Stimulated activated CD8-positive, alpha-beta memory T cell treated with anti-CD3 and anti-CD28 coated beads, Interleukin-7, amount 100 ng/mL, for 24 hours (primary cell): ENCODE measurements around the gene MVB12B.
"Not testable (repeated sequence)": the region's sequence is repeated elsewhere in the genome, so short reads cannot be mapped to it uniquely, and the experiment has no call there.

Experiments
- DNase-seq: peaks from one replicate; pipeline ENCODE4 v3.0.0-alpha.2; 2020; ENCODE audit warnings: low read depth

The MVB12B gene

DNA sequence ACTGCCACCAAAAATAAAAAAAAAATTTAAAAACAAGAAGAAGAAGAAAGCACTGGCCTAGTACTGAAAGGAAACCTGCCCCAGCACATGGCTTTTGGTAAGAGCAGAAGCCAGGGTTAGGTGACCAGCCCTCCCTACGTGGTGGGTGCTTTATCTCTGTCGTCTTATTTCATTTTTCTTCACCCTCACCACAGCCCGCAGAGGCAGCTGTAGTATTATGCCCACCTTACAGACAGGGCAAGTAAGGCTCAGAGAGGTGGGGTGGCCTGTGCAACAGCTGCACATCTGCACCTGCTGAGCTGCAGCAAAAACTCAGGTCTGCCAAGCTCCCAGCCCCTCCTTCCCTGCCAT is 146.3 kb downstream of the MVB12B start:
- DNase-seq: no peak

DNA sequence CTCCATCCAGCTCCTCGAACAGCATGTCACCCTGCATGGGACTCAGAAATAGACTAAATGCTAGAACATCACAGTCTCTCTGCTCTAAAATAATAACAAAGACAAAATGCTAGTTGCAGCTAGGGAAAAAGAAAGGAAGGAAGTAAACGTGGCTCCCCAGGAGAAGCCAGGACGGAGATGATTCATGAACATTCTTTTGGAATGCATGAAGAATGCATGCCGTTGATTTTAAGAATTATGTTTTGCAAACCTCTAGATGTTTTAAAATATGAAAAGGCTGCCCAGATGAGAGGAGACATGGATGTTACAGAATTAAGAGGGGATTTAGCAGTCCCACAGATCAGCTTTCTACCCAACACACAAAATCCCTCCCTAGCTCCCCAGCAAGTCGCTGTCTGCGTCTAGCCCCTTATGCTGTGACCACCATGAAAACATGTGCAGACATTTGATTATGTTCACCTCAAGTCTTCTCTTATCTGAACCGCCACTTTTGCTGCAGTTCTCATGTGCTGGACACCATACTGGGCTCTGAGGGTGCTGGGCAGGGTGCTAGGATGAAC is 147.7 kb downstream of the MVB12B start:
- DNase-seq: no peak

DNA sequence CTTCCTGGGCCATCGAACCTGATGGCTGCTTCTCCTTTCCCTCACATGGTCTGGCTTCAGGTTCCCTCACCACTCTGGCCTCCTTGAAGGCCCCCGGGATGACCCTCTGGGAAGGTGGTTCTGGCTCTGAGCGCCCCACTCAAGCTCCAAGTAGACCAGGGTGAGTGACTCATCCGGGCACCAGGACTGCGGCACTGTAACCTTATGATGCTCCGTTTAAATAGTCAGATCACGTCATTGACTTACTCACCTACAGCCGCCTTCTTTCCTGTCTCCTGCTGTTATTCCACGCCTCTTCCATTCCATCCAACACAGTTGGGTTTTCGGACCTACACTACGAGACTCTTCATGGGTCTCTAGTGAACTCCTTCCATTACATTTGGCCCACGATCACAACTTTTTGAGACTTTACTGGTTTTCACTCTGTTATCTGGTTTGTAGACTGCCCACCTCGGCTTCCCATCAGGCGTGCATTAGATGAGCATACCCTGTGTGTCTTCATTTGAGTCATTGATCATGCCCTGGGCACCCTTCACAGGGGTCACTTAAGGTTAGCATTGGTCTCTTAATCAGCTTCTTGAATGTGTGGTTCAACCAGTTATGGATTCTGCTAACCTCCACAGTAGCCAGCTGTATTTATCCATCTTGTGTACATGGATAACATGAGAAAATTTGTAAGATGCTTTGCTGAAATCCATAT is 148.3 kb downstream of the MVB12B start:
- DNase-seq: no peak

DNA sequence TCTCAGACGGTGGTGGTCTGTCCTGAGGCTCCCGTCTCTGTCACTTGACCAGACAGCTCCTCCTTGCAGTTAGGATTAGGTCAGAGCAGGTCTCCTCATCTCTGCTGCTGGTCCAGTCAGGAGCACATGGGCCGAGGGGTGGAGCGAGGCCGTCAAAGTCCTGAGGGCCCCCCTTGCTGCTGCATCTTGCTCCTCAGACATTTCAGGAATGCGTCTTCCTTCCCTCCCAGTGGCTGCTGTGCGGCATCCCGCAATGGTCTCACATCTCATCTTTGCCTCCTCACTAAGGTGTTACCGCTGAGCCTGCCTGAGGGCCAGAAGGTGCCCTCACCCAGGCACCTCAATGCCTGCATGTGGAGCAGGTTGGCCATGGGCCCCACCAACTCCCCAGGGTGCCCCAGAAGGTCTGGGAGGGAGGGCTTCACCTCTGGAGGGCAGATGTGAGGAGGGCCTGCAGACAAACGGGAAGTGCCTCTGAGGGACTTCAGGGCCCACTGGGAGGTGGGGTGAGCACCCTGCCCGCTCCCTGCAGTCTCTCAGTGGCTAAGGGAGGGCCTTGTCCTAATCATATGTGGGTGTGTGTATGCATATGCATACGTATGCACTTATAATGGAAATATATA is 149.4 kb downstream of the MVB12B start:
- DNase-seq: no peak

DNA sequence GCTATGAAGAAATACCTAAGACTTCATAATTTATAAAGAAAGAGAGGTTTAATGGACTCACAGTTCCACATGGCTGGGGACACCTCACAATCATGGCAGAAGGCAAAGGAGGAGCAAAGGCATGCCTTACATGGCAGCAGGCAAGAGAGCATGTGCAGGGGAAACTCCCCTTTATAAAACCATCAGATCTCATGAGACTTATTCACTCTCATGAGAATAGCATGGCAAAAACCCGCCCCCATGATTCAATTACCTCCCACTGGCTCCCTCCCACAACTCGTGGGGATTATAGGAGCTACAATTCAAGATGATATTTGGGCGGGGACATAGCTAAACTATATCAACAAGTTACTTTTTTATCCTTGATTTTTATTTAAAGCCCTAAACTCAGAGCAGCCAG is 150.8 kb downstream of the MVB12B start:
- not testable (repeated sequence) for DNase-seq

DNA sequence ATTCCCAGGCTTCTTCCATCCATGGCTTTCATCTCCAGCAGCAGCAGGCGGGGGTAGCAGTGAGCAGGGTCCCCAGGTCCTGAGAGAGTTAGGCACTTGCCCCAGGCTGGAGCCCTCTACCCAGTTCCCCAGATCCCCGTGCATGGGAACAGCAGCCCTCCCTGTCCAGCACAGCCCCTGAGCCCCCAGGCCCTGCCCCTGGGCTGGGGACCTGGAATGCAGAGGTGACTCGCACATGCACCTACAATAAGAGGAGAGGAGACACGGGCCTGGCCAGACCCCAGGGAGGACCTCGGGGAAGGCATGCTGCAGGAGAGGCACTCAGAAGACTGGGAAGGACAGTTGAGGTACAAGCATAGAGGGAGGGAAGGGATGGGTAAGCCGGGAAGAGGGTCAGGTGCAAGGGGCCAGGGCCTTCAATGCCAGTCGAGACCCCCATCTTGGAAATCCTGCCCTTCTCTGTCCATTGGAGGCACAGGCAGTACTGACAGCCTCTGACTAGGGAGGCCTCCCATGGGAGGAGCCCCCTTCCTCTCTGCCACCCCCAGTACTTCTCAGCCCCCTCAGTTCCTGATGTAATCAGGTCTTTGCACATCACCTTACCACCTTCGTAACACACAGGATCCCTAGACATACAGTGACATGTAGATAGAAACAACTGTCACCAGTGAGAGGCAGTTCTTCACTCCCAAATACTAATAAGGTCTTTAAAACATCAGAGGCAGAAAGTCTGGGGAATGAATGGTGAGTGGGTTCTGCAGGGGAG is 151.8 kb downstream of the MVB12B start:
- no peak for DNase-seq

DNA sequence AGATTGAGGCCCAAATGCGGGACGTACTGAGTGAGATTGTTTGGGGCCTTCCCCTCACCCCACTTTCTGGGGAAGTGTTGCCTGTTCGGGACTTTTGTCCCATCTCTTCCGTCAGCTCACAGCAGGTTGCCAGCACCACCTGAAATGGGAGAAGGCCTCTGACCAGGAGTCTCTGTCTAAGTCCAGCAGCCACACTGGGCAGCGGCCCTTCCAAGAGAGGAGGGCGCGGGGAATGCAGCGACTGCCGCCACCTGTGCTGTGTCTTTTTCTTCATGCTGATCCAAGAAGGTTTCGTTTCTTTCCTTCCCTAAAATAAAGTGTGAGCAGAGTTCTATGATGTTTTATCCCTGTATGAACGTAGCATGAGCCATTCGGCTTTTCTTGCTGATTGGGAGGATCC is 152.9 kb downstream of the MVB12B start:
- DNase-seq: no peak

DNA sequence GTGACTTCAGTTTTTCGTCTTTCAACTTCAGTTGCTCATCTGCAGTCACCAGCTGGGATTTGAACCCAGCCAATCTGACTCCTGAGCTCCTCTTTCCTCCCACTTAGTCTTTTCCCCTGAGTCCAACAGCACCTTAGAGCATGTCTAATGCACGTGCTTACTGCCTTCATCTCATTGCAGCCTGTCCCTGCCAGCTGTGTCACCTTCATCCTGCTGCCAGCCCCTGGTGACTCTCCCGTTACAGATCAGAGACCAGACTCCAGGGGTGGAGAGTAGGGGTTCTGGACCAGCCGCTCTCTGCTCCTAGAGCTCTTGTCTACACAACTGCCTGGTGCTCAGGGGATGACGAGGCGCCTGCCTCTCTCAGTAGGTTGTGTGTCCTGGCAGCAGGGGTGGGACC is 154.2 kb downstream of the MVB12B start:
- no peak for DNase-seq

DNA sequence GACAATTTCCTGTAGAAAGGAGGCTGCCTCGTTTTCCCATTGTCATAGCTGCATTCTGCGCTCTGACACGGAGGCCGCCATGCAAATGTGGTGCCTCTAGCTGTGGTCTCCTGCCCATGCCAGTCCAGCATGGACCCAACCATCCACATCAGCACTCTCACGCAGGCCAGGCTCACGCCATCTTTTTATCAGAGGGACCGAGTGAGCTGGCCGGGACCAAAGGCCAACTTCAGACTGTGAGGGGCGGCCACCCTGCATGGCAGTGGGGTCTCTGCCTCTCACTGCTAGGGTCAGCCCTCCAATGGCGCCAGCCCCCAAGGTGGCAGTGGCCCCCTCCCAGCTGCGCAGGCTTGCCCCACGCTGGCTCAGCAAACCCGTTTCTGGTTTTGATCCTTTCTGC is 155.2 kb downstream of the MVB12B start:
- DNase-seq: no peak

DNA sequence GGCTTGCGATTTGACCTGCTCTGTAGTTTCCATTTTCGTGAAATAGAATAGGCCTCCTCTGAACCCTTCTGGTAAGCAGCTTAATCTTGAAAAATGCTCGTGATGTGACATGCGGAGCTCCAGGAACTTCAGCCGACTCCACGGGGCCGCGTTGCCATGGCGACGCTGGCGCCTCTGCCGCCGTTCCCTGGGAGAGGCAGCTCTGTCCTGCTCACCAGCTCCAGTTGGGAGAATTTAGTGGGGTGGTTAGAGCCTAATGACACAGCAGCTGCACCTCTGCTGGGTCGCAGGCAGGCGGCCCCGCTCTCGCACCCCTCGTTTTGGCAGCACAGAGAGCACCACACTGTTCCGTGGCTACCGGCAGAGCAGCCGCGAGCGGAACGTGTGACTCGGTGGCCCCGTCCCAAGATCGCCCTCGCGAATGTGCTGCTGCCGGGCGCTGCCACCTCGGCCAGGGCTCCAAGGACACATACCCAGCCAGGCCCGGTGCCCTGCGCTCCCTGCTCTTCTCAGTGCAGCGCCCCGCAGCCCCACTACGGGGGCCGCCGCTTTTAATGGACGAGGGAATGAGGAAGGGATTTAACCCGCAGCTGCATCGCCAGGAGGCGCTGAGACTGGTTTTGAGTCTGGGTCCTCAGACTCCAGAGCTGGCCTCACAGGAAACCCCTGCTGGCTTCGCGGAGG is 155.9 kb downstream of the MVB12B start:
- DNase-seq: no peak

DNA sequence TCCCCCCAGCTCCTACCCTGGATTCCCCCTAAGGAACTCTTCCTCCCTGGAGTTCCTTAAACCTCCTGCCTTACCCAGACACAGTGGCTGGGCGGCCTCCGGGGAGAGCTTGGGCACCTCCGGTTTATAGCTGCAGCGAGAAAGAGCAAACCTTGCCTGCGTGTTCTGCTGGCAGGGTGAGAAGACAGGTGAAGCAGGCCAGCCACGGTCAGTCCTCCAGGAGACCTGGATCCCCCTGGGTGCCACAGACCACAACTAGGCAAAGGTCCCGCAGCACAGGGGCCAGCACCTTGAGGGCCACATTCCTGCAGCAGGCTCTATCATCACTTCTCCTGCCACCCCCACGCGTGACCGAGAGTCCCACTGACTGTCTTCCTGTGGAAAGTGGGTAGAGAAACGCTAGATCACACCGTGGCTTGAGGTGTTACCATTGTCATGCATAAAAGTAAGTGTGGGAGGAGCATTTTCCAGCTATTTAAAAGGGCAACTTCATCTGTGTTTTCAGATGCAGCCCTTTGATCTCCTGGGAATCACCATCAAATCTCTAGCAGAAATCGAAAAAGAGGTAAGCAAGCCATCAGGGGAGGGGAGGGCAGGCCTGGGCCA is 156.9 kb downstream of the MVB12B start:
- DNase-seq: no peak

DNA sequence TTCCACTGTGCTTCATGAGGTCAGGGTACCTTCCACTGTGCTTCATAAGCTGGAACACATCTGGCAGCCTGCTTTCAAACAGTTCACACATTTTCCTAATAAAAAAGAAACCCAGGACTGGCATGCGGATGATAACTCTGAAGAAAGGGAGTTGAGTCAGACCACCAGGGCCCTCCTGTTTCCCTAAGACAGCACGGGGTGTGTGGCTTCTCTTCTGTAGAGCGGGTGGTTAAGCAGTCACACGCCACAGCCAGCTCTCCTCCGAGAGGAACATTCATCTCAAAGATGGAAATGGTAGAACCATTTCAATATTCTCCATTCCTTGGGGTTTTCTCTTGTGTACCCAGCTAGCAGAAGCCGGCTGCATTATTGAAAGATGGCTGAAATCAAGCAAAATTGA is 159.0 kb downstream of the MVB12B start:
- DNase-seq: no peak

DNA sequence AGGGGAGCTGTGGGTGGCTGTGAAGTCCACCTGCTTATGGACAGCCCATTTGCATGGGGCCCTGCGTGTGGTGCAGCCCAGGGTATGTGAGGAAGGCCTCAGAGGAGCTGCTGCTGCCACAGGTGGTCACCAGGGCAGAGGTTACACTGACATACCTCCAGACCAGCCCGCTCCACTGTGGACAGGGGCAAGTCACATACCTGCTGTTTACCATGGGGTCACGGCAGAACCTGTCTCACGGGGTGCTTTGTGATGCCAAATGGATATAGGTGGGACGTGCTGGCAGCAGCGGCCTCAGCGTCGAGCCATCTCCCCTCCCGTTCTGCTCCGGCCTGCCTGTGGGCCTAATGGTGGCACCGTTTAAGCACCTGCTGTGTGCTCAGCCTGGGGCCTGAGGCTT is 159.6 kb downstream of the MVB12B start:
- no peak for DNase-seq

DNA sequence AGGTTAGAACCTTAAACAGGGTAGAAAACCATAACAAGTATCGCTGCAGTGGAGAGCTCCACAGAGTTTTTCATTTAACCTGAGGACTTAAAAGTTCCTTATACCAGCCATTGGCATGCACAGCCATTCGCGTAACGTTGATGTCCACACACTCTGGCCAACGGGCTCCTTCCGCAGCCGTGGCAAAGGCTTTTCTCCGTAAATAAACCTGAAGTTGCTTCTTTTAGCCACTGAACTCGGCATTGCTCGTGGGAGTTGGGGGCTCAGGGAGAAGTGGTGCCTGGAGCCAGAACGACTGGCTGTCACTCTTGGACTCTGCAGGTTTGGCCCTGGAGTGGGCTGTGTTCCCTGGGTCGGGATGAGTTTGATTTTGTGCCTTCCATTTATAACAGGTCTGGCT is 161.2 kb downstream of the MVB12B start:
- no peak for DNase-seq

DNA sequence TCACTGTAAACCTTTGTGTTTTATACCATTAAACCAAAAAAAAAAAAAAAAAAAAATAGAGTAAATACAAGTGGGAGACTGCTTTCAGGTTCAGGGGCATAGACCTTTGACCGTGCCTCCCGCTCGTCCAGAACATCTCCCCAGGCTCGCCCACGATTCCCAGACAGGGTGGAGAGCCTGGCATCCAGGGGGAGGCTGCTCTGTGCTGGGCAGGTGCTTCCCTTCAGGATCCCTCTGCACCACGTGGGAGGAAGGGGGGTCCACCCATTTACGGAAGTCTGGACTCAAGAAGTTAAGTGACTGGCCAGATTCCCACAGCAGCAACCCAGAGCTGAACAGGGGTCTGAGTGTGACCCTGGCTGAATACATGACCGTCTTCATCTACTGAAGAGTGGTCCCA is 161.7 kb downstream of the MVB12B start:
- no peak for DNase-seq

DNA sequence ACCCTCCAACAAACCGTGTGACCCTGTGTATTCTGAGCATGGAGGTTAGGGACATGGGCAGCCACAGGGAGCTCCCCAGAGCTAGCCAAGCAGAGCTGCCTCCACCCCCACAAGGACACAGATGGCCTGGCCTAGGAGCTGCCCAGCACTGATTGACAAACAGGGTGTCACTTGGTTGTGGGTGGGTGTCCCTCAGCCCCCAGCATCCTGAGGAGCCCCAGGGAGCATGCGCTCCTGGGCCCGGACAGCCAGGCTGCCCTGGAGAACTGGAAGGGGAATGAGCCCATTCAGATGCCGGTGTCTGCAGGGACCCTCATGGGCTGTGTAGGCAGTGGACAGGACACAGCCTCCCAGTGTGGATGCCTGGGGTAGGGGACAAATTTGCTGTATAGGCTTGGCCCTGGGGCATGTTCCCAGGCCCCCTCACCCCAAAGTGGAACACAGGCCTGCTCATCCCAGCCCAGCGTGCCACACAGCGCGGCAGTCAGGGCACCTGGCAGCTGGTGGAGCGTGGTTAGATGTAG is 162.3 kb downstream of the MVB12B start:
- no peak for DNase-seq

DNA sequence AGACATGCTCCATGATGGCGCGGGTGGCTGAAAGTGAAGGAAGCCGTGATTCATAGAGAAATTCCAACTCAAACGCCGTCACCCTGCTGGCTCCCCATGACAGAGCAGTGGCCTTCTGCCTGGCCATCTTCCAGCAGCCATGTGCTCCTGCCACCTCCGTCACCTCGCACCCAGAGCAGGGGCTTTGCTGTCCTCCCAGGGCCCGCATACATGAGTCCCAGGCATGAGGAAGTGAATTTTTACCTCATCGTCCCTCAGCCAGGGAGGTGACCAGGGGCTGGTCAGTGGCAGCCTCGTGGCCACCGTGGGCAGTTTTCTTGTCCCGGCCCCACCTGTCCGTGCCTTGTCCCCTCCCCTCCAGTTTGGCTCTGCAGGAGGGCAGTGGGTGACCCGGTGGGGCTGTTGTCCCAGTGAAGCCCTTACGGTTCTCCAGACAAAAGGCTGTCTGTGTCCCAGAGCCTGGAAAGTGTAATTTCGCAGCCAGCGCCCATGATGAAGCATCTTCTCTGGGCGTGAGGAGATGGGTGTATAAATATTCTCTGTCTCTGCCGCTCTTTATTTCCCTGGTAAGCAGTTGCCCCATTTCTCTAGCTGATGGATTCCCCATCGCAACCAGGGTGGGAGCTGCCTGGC is 163.1 kb downstream of the MVB12B start:
- no peak for DNase-seq

DNA sequence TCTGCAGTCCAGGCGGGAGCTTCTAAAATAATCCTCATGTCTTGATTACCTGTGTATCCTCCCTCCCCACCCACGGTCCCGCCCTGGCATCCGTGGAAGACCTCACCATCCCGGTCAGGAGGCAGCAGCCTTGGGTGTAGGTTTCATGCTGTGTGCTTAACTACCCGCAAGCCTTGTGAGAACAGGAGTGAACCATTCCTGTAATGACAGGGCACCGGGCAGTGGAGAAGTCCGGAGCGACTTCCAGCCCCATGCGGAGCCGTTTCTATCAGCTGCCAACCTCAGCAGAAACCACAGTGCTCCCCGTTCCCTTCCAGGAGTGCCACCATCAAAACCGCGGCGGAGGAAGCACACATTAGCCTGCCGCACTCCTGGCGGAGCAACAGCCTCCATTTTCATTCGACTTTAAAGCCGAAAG is 163.6 kb downstream of the MVB12B start:
- no peak for DNase-seq

DNA sequence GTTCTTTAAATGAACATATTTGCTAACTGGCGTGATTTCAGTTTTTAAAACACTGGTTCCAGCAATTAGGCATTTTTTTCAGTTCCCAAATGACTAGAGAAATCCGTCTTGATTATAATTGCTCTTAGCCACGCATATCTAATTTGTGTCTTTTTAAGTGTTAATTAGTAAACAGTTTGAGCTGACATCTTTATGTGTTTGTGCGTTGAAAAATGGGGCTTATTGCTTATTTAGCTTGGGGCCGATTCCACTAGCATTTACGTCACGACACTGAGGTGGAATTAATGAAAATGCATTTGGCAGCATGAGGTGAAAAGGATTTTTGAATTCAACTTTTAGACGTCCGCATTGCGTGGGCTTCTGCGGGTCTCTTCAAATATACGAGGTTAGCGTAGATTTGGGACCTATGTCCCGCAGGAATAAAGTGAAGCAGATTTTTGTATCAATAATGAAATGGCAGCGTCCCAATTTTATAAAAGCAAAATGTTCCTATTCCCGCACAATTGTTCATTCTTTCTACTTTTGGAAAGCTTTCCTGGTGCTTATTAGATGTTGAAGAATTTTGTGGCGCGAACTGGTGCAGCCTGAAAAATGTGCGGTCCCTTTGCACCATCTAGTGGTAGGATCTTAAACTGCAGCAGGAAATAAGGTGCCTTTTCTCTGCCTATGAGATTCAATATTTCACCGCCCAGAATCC is 164.4 kb downstream of the MVB12B start:
- DNase-seq: no peak

DNA sequence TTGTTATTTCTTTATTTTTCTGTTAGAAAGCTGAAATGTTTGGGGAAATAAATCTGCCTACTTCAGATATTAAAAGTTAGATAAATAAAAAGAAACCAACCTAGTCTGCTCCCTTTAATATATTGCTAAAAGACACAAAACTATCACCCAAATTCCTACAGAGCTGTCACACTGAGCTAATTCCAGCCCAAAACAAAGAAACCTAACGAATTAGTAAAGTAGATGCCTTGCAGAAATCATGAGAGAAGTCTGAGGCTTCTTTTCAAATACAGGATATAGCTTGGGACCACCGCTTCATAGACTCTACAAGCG is 164.9 kb downstream of the MVB12B start:
- DNase-seq: no peak

DNA sequence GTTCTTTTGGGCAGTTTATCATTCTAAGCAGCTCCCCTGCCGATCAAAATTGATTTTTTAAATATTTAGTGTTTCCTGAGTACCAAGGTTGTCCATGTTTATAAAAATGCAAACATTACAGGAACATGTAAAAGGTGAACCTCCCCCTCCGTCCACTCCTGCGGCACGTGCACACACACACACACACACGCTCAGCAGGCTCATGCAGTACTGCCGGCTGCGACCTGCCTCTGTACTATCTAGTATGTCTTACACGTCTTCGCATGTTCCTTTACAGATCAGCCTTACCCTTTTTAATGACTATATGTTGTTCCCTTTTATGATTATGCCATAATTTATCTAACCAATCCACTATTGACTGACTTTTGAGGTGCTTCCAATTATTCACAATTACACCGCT is 165.3 kb downstream of the MVB12B start:
- DNase-seq: no peak
